Neutrophil (primary cell): ENCODE data around the gene COLGALT1.

Experiments
- H3K27ac ChIP-seq: fragments of 200-600 bp; sonication (generic); 2 replicates; pipeline ENCODE4 v1.5.1; 2016; ENCODE audit warnings: mild to moderate bottlenecking, moderate library complexity
- H3K27me3 ChIP-seq: fragments of 200-600 bp; sonication (generic); 2 replicates; pipeline ENCODE4 v1.6.0; 2016; ENCODE audit warnings: mild to moderate bottlenecking
- H3K36me3 ChIP-seq: fragments of 200-600 bp; sonication (generic); 2 replicates; pipeline ENCODE4 v1.5.1; 2017
- H3K4me1 ChIP-seq, 2 experiments: fragments of 200-600 bp in 1 of 2; sonication (generic) in 1 of 2; 1 replicate in 1 of 2; 2 replicates in 1 of 2; pipeline versions ENCODE4 v1.5.1 to v1.6.1; 2013 to 2016; ENCODE audit warnings: low read depth in 1 of 2, low read length in 1 of 2, mild to moderate bottlenecking in 1 of 2, moderate library complexity in 1 of 2; ENCODE audit not compliant: control insufficient read depth in 1 of 2, insufficient read depth in 1 of 2
- H3K4me3 ChIP-seq, 2 experiments: fragments of 200-600 bp in 1 of 2; sonication (generic) in 1 of 2; 1 replicate in 1 of 2; 2 replicates in 1 of 2; pipeline ENCODE4 v1.5.1; 2013 to 2016; ENCODE audit warnings: low read depth in 1 of 2, low read length in 1 of 2, mild to moderate bottlenecking in 1 of 2, moderate library complexity in 1 of 2
- H3K9me3 ChIP-seq: fragments of 200-600 bp; sonication (generic); 2 replicates; pipeline ENCODE4 v1.5.1; 2016
- CTCF ChIP-seq: fragments of 200-600 bp; sonication (generic); IDR thresholded peaks from 2 replicates; pipeline ENCODE4 v1.5.1; 2016; ENCODE audit warnings: antibody characterized with exemption

COLGALT1 gene

DNA sequence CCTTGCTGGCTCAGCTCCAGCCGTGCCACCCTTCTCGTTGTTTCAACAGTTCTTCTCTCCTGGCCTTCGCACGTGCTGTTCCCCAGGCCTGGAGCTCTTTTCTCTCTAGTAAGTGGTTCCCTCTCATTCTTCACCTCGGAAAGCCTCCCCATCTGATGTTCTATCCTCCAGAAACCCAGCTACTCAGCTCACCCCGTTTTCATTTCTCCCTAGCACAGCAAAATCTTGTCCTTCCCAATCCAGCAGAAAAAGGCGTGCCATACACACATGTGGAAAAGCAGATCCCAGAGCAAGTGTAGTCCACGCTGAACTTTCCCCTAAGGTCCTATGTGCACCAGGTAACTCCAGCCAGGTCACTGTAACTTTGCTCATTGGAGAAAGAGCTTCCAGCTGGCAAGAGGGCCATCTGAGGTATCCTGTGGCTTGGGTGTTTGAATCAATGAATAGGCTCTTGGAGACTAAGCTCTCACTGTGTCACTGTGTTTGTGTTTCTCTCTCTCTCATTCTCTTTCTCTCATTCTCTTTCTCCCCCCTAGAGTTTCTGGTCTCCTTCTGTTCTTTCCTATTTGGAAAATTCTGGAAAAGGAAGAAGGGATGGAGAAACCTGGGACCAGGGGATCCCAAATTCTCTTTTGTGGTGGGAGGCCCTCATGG, 49.0 kb downstream of the COLGALT1 start:
- H3K9me3 ChIP-seq: no peaks in the 10 kb centered on the region
- no peak overlapping the region for H3K27ac ChIP-seq
- no peaks in the 10 kb centered on the region for H3K36me3 ChIP-seq
- H3K27me3 ChIP-seq: peaks cover 51% of the 10 kb centered on the region
- no peak for TF ChIP-seq CTCF
- H3K4me3 ChIP-seq: no peak overlapping the region
- H3K4me1 ChIP-seq: peaks cover 8 to 12% of the 10 kb centered on the region in 2 experiments

DNA sequence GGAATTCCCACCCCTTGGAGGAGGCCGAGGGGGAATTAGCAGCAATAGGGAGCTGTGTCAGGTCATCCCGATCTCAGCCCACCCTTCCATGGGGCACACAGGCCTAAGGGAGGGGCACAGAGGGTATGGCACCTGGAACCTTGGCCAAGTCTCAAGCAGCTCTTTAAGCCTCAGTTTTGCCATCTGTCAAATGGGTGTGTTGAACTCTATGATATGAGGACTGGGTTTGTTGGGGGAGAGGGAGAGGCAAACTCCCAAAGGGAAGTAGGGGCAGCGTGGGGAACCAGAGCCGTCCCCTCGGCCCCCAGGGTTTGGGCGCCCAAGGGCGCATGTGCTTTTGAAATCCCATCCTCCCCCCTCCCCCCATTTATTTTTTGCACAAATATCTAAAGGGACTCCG, 49.7 kb downstream of the COLGALT1 start:
- no peak overlapping the region for H3K27ac ChIP-seq
- H3K4me1 ChIP-seq: peaks cover 8 to 12% of the 10 kb centered on the region in 2 experiments
- H3K27me3 ChIP-seq: peaks cover 48% of the 10 kb centered on the region
- H3K4me3 ChIP-seq: no peak overlapping the region
- H3K36me3 ChIP-seq: no peaks in the 10 kb centered on the region
- TF ChIP-seq CTCF: no peak
- no peaks in the 10 kb centered on the region for H3K9me3 ChIP-seq

GRCh38 chr19:17605761-17606589, 50.5 kb downstream of the COLGALT1 start:
- H3K27ac ChIP-seq: peak overlapping the region; percentile 66

DNA sequence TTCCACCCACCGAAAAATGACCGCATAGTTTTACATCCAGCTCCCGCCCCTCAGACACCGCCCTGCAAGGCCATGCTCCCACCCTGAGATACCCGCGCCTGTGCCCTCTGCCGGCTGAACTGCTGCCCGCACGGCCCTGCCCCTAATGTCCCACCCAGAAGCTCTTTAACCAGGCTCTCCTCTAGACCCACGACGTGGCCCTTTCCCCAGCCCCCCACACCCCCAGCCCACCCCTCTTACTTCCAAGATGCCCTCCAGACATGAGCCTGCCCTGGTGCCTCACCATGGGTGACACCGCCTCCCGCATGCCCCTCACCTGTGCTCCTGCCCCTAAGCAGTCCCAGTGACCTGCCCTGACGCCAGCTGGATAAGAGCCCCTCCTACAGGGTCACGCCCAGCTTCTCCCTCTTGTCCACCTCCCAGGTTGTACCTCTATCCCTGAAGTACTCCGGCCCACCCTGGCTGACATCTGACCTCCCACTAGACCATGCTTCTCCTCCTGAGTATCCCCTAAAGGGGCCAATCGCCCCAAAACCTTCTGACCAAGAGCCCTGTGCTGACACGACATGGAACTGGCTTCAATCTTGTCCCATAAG, 51.2 kb downstream of the COLGALT1 start:
- H3K4me3 ChIP-seq: peak overlapping the region; percentile 71 to 75

More at GRCh38 chr19:17605761-17606589, 50.5 kb downstream of the COLGALT1 start:
- H3K4me3 ChIP-seq: peak overlapping the region; percentile 71 to 75
- no peaks in the 10 kb centered on the region for H3K36me3 ChIP-seq
- peaks cover 43% of the 10 kb centered on the region for H3K27me3 ChIP-seq
- no peaks in the 10 kb centered on the region for H3K9me3 ChIP-seq
- no peak for TF ChIP-seq CTCF
- peaks cover 8 to 12% of the 10 kb centered on the region in 2 experiments for H3K4me1 ChIP-seq

More for the DNA sequence above, 51.2 kb downstream of the COLGALT1 start:
- peaks cover 8 to 12% of the 10 kb centered on the region in 2 experiments for H3K4me1 ChIP-seq
- peaks cover 35% of the 10 kb centered on the region for H3K27me3 ChIP-seq
- no peaks in the 10 kb centered on the region for H3K9me3 ChIP-seq
- TF ChIP-seq CTCF: no peak
- no peaks in the 10 kb centered on the region for H3K36me3 ChIP-seq
- peak overlapping the region; percentile 66 for H3K27ac ChIP-seq
